A673 (cell line): ENCODE results near the gene PLSCR1. TPM values are rescaled to one million over a fixed set of nuclear protein-coding genes. Genes with fewer than 3 reads are reported as not detected.

Source experiments
- BruUV-seq: library from RNA; stranded (reverse); fragments of 400-500 nt; replicated peaks from 2 replicates; lab custom pipeline; 2021; lab: Mats Ljungman, UMichigan
- CTCF ChIA-PET: fragments of 300-600 bp; sonication (Branson Sonifier 250); formaldehyde crosslinking; loops from one replicate; lab custom pipeline; 2022; ENCODE audit warnings: antibody characterized with exemption; lab: Charles Lee
- POLR2A ChIA-PET: fragments of 300-600 bp; sonication (Branson Sonifier 250); formaldehyde crosslinking; loops from one replicate; lab custom pipeline; 2022; ENCODE audit warnings: antibody characterized with exemption; ENCODE audit not compliant: low non-redundant PET; lab: Charles Lee
- DNase-seq: peaks from one replicate; pipeline ENCODE4 v3.0.0-alpha.2; 2015; ENCODE audit warnings: low spot score
- H3K27ac ChIP-seq: fragments of 200-600 bp; sonication (generic); 2 replicates; pipeline ENCODE4 v1.5.1; 2016; ENCODE audit warnings: mixed run types, low read depth, mild to moderate bottlenecking, mixed read lengths, antibody characterized with exemption, low read length; ENCODE audit not compliant: poor library complexity, severe bottlenecking
- H3K27me3 ChIP-seq: fragments of 200-600 bp; sonication (generic); replicated peaks from 2 replicates; pipeline ENCODE4 v1.6.1; 2017; ENCODE audit warnings: mixed run types, low read depth, mild to moderate bottlenecking, mixed read lengths, antibody characterized with exemption, low read length; ENCODE audit not compliant: insufficient read depth, poor library complexity
- H3K36me3 ChIP-seq: fragments of 200-600 bp; sonication (generic); 2 replicates; pipeline ENCODE4 v1.6.1; 2016; ENCODE audit warnings: mixed run types, mild to moderate bottlenecking, mixed read lengths, antibody characterized with exemption, low read length; ENCODE audit not compliant: insufficient read depth, poor library complexity, severe bottlenecking
- H3K4me1 ChIP-seq: fragments of 200-600 bp; sonication (generic); 2 replicates; pipeline ENCODE4 v1.6.1; 2017; ENCODE audit warnings: mixed run types, mild to moderate bottlenecking, mixed read lengths, antibody characterized with exemption, low read length; ENCODE audit not compliant: insufficient read depth, poor library complexity, severe bottlenecking
- H3K4me3 ChIP-seq: fragments of 200-600 bp; sonication (generic); 2 replicates; pipeline ENCODE4 v1.5.1; 2016; ENCODE audit warnings: low read depth, mixed run types, mild to moderate bottlenecking, mixed read lengths, low read length; ENCODE audit not compliant: poor library complexity, severe bottlenecking
- H3K9me3 ChIP-seq: fragments of 200-600 bp; sonication (generic); 2 replicates; pipeline ENCODE4 v1.6.1; 2016; ENCODE audit warnings: mixed run types, low read depth, mild to moderate bottlenecking, mixed read lengths, antibody characterized with exemption, low read length; ENCODE audit not compliant: poor library complexity, severe bottlenecking
- CTCF ChIP-seq: fragments of 300-800, 200-600 bp; sonication (generic); conservative IDR thresholded peaks from 2 replicates; pipeline ENCODE4 v1.5.1; 2017; ENCODE audit warnings: low read depth, mild to moderate bottlenecking, antibody characterized with exemption, low read length, moderate library complexity, mixed read lengths
- EZH2 ChIP-seq: fragments of 200-600 bp; sonication (generic); IDR thresholded peaks from 2 replicates; pipeline ENCODE4 v1.6.1; 2017; ENCODE audit warnings: borderline replicate concordance, low read depth, mild to moderate bottlenecking, mixed read lengths, antibody characterized with exemption, low read length; ENCODE audit not compliant: poor library complexity, severe bottlenecking
- intact Hi-C: fragments of 100-400 bp; cut with micrococcal nuclease; formaldehyde crosslinking; loops from one replicate; pipeline ENCODE4 v1.10.0; 2022; ENCODE audit not compliant: unreplicated experiment
- total RNA-seq: library from RNA; stranded (reverse); gene quantifications from 2 replicates; pipeline ENCODE4 v1.2.3, GENCODE V29; 2021

The PLSCR1 gene
- total RNA-seq, 1 experiment from 2014 or later: 49.3 TPM

DNA sequence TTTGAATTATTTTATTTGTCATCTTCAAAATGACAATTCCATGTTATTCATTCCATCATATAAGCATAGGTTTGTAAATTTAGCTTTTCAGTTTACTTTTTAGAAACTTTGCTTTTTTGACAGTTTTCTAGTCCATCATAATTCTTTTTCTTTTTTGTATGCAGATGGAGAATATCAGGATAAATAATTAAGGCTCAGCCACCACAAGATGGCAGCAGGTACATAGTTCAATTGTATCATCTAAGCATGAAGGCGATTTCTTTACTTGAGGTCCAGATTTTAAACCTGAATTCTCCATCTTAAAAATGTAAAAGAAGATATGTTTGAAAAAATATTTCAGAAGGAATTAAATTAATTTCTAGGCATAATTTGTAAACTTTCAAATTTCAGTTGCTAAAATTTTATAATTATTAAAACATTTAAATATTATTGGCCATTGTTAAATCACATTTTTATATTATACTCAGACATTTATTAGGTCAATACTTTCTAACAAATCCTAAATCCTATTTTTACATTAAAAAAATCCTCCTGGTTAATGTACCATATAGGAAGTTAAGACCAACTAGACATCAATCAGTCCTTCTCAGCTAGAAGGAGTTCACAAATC lies 45.6 kb upstream of the PLSCR1 start:
- Histone ChIP-seq H3K4me1 (no peaks in the 10 kb centered on the region), H3K27ac (no peak overlapping the region), H3K4me3 (no peak overlapping the region), H3K36me3 (no peaks in the 10 kb centered on the region), H3K27me3 (no peaks in the 10 kb centered on the region), H3K9me3 (no peaks in the 10 kb centered on the region)
- ChIA-PET POLR2A (no interaction called here), CTCF (interaction anchor here (0.6 kb wide), 1 partner anchor 649 kb away, joined by 5 read pairs; no protein-coding TSS in a partner anchor)
- TF ChIP-seq EZH2 (no peak), CTCF (peak; percentile 71)
- peak; percentile 60 for DNase-seq
- no TSS peak for BruUV-seq
- intact Hi-C loops: loop anchor here (2.0 to 10.0 kb wide), 2 partner anchors 51 to 525 kb away; no protein-coding TSS in a partner anchor

- DNase-seq: no peak
- Histone ChIP-seq H3K4me1 (no peaks in the 10 kb centered on the region), H3K9me3 (no peaks in the 10 kb centered on the region), H3K36me3 (no peaks in the 10 kb centered on the region), H3K4me3 (no peak overlapping the region), H3K27ac (no peak overlapping the region), H3K27me3 (no peaks in the 10 kb centered on the region)
- TF ChIP-seq CTCF: no peak
- TF ChIP-seq EZH2: no peak
- BruUV-seq: no TSS peak
- CTCF ChIA-PET: no interaction called here
- intact Hi-C loops: loop anchor here (10.0 kb wide), 1 partner anchor 520 kb away; no protein-coding TSS in a partner anchor
- POLR2A ChIA-PET: no interaction called here
Measured at GRCh38 chr3:146585156-146585555, 40.7 kb upstream of the PLSCR1 start.

- no peak for TF ChIP-seq CTCF
- TF ChIP-seq EZH2: no peak
- Histone ChIP-seq H3K27ac (no peak overlapping the region), H3K4me3 (no peak overlapping the region), H3K36me3 (no peaks in the 10 kb centered on the region), H3K9me3 (no peaks in the 10 kb centered on the region), H3K4me1 (no peaks in the 10 kb centered on the region), H3K27me3 (no peaks in the 10 kb centered on the region)
- intact Hi-C loops: loop anchor here (10.0 kb wide), 1 partner anchor 517 kb away; no protein-coding TSS in a partner anchor
- ChIA-PET CTCF (no interaction called here), POLR2A (no interaction called here)
- DNase-seq: no peak
- BruUV-seq: no TSS peak
Measured at GRCh38 chr3:146581951-146582467, 37.6 kb upstream of the PLSCR1 start.
